ENCODE data around the gene SLC7A10. TPM values are rescaled to one million over a fixed set of nuclear protein-coding genes. Genes with fewer than 3 reads are reported as not detected.

The SLC7A10 gene
- total and polyA plus RNA-seq, 3 donors from 2014 or later: 2.1 to 5.8 (median 3.0) TPM

DNA sequence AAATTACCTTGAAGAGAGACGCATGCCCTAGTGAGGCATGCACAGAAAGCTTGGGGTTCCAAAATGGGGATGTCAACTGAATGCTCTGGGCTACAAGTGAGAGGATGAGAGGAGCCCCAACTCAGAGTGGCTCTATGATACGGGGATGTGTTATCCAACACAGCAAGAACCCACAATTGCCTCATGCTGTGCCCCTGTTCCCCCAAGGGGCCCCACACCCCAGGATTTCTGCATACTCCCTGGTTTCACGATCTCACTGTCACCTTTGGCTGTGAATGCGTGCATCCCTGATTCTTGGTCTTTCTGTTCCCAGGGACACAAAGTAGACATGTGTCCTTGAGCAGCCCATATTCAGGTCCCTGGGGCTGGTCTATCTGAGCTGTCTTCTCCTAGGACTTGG, 64.4 kb downstream of the SLC7A10 start:
- 84 to 96% methylated on average over 4 of the region's 4 CpGs for WGBS, 2 donors
- H3K9me3 ChIP-seq: no peaks in the 10 kb centered on the region
- H3K4me3 ChIP-seq: no peak overlapping the region
- intact Hi-C loops (cut with DNase I; ENCODE audit: low total_unique reads): no loop called here
- no peaks in the 10 kb centered on the region for H3K36me3 ChIP-seq (ENCODE audit: low read depth, missing control alignments)
- H3K27ac ChIP-seq: no peak overlapping the region
- no peaks in the 10 kb centered on the region for H3K27me3 ChIP-seq
- H3K4me1 ChIP-seq: no peaks in the 10 kb centered on the region
- no peak for DNase-seq
- no peak for TF ChIP-seq POLR2A (IDR thresholded peaks at IDR 0.05)
- TF ChIP-seq, protein P1, sequence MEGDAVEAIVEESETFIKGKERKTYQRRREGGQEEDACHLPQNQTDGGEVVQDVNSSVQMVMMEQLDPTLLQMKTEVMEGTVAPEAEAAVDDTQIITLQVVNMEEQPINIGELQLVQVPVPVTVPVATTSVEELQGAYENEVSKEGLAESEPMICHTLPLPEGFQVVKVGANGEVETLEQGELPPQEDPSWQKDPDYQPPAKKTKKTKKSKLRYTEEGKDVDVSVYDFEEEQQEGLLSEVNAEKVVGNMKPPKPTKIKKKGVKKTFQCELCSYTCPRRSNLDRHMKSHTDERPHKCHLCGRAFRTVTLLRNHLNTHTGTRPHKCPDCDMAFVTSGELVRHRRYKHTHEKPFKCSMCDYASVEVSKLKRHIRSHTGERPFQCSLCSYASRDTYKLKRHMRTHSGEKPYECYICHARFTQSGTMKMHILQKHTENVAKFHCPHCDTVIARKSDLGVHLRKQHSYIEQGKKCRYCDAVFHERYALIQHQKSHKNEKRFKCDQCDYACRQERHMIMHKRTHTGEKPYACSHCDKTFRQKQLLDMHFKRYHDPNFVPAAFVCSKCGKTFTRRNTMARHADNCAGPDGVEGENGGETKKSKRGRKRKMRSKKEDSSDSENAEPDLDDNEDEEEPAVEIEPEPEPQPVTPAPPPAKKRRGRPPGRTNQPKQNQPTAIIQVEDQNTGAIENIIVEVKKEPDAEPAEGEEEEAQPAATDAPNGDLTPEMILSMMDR (IDR thresholded peaks at IDR 0.05): no peak

DNA sequence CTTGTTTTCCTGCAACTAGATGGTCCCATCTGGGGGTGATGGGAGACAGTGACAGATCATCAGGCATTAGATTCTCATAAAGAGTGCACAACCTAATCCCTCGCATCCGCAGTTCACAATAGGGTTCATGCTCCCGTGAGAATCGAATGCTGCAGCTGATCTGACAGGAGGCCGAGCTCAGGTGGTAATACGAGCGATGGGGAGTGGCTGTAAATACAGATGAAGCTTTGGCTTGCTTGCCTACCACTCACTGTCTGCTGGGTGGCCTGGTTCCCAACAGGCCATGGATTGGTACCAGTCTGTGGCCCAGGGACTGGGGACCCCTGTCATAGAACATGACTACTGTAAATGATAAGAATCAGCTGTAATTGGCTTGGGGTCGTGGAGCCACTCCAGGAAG, 65.8 kb downstream of the SLC7A10 start:
- Histone ChIP-seq H3K9me3 (no peaks in the 10 kb centered on the region), H3K4me3 (no peak overlapping the region), H3K27ac (no peak overlapping the region), H3K36me3 (ENCODE audit: low read depth, missing control alignments) (no peaks in the 10 kb centered on the region), H3K4me1 (no peaks in the 10 kb centered on the region), H3K27me3 (no peaks in the 10 kb centered on the region)
- no peak for DNase-seq
- intact Hi-C loops (cut with DNase I; ENCODE audit: low total_unique reads): no loop called here
- 93 to 94% methylated on average over 8 of the region's 8 CpGs for WGBS, 2 donors
- TF ChIP-seq, protein P1 (IDR thresholded peaks at IDR 0.05): no peak
- no peak for TF ChIP-seq POLR2A (IDR thresholded peaks at IDR 0.05)

DNA sequence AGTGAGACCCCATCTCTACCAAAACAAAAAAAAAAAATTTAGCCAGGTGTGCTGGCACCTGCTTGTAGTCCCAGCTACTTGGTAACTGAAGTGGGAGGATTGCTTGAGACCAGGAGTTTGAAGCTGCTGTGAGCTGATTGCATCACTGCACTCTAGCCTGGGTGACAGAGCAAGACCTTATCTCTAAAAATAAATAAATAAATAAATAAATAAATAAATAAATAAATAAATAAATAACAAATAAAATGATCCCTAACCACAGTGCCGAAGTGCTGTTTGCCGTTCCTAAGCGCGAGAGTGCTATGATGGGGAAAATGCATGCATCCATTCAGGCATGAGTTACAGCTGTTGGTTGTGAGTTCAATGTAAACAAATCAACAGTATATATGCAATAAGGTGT, 66.5 kb downstream of the SLC7A10 start:
- Histone ChIP-seq H3K27ac (no peak overlapping the region), H3K36me3 (ENCODE audit: low read depth, missing control alignments) (no peaks in the 10 kb centered on the region), H3K4me3 (no peak overlapping the region), H3K9me3 (no peaks in the 10 kb centered on the region), H3K27me3 (no peaks in the 10 kb centered on the region), H3K4me1 (no peaks in the 10 kb centered on the region)
- WGBS, 2 donors: 96 to 98% methylated on average over 4 of the region's 4 CpGs
- no peak for TF ChIP-seq POLR2A (IDR thresholded peaks at IDR 0.05)
- TF ChIP-seq, protein P1 (IDR thresholded peaks at IDR 0.05): no peak
- DNase-seq: no peak
- intact Hi-C loops (cut with DNase I; ENCODE audit: low total_unique reads): no loop called here

Other genes with a start within 250 kb of the SLC7A10 start
- gene RHPN2, start 161.0 kb downstream of the SLC7A10 start, total RNA-seq: 1 to 10 TPM; 3.5 to 8.1 TPM
- gene RHPN2, start 161.0 kb downstream of the SLC7A10 start, polyA plus RNA-seq (ENCODE audit: insufficient read depth, low read depth, low replicate concordance): 4.0 TPM
- 10 to 100 TPM; 13.1 to 14.2 TPM for gene GPATCH1, start 144.7 kb downstream of the SLC7A10 start, total RNA-seq
- 12.0 TPM for gene GPATCH1, start 144.7 kb downstream of the SLC7A10 start, polyA plus RNA-seq (ENCODE audit: insufficient read depth, low read depth, low replicate concordance)
- gene WDR88, start 93.7 kb downstream of the SLC7A10 start, total RNA-seq: 1 to 10 TPM; 5.0 to 8.9 TPM
- gene WDR88, start 93.7 kb downstream of the SLC7A10 start, polyA plus RNA-seq (ENCODE audit: insufficient read depth, low read depth, low replicate concordance): 15.3 TPM
- gene LRP3, start 31.5 kb downstream of the SLC7A10 start, total RNA-seq: 10 to 100 TPM; 29.3 to 50.9 TPM
- gene LRP3, start 31.5 kb downstream of the SLC7A10 start, polyA plus RNA-seq (ENCODE audit: insufficient read depth, low read depth, low replicate concordance): 21.8 TPM
- gene CEBPA, start 76.7 kb upstream of the SLC7A10 start, total RNA-seq: 1 to 10 TPM; 3.5 to 5.0 TPM
- 4.7 TPM for gene CEBPA, start 76.7 kb upstream of the SLC7A10 start, polyA plus RNA-seq (ENCODE audit: insufficient read depth, low read depth, low replicate concordance)
- 10 to 100 TPM; 20.8 to 20.9 TPM for gene CEBPG, start 147.9 kb upstream of the SLC7A10 start, total RNA-seq
- 24.3 TPM for gene CEBPG, start 147.9 kb upstream of the SLC7A10 start, polyA plus RNA-seq (ENCODE audit: insufficient read depth, low read depth, low replicate concordance)

All from testis (tissue), 3 donors.